NCI-H748 treated with DMSO at 0.1 percent for 48 hours (cell line): Measurements from ENCODE around the gene SLC8A1.

ENCODE experiments used
- DNase-seq: peaks from one replicate; lab custom pipeline; 2025; lab: John Stamatoyannopoulos, UW

Gene SLC8A1

DNA sequence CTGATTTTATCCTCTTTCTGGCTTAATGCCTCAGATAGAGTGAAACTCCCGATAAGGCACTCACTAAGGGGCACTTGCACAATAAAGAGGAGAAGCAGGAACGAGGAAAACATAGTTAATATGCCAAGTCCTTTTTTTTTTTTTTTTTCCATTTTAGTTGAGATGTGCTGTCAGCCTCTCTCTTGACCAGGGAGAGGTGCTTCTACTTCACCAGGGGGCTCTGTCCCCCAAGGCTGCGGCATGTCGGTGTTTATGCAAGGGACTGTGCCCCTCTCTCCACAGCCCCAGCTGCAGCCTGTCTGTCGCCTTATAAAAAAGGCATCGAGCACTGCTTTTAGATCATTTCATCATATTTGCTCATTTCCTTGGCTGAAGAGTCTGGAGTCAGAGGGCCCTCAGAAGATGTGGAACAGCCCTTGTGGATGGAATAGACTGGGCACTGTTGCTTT lies 178.1 kb downstream of the SLC8A1 start:
- DNase-seq = no peak

DNA sequence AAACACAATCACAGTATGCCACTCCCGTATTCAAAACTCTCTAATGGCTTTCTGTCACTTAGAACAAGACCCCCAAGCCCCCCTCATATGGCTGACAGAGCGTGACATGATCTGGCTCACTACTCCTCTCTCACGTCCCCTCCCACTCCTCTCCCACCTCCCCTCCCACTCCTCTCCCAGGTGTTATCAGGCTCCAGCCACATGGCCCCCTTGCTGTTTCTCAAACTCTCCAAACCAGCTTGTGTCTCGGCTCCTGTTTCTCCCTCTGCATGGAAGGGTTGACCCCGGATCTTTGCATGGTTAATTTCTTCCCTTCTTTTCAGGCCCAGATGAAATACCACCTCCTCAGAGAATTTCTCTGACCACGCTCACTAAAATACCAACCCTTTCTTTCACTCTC lies 180.8 kb downstream of the SLC8A1 start:
- DNase-seq = no peak

GRCh38 chr2:40270372-40270771 lies 181.5 kb downstream of the SLC8A1 start:
- no peak for DNase-seq

- no peak for DNase-seq
Observed at GRCh38 chr2:40268566-40268965, 183.3 kb downstream of the SLC8A1 start.

GRCh38 chr2:40266201-40266600 lies 185.7 kb downstream of the SLC8A1 start:
- no peak for DNase-seq

GRCh38 chr2:40265602-40266001 lies 186.3 kb downstream of the SLC8A1 start:
- no peak for DNase-seq

GRCh38 chr2:40261042-40261441 lies 190.8 kb downstream of the SLC8A1 start:
- DNase-seq = no peak

- DNase-seq = no peak
Observed at GRCh38 chr2:40260437-40260836, 191.5 kb downstream of the SLC8A1 start.

DNA sequence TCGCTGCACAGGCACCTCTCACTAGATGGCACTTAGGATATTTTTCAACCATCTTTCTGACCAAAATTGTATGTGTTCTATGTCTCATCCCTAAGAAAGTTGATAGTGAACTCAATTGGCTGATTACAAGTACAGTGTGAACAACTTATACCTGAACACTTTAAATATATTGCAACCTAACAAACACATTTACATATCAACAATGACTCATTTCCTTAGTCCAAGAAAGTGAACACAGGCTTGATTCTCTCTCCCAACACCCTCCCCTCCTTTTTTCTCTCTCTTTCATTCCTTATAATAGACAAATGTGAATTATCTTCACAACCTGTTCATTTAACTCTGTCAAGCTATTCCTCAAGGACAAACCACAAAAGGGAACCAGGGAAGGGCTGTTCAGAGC lies 192.0 kb downstream of the SLC8A1 start:
- DNase-seq = no peak

DNA sequence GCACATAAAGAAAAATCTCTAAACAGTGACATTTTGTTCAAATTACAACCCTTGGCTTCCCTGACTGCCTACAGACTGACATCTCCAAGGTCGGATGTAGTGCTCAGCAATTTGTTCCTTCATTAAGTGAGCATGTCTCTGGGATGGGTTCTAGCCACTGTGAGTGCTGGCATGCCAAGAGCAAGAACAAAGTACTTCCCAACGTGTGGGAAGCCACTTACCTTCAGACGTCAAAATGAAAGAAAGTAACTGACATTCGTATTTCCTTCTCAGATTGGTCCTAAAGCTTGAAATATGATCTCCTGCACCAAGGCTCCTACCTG lies 193.8 kb downstream of the SLC8A1 start:
- no peak for DNase-seq

DNA sequence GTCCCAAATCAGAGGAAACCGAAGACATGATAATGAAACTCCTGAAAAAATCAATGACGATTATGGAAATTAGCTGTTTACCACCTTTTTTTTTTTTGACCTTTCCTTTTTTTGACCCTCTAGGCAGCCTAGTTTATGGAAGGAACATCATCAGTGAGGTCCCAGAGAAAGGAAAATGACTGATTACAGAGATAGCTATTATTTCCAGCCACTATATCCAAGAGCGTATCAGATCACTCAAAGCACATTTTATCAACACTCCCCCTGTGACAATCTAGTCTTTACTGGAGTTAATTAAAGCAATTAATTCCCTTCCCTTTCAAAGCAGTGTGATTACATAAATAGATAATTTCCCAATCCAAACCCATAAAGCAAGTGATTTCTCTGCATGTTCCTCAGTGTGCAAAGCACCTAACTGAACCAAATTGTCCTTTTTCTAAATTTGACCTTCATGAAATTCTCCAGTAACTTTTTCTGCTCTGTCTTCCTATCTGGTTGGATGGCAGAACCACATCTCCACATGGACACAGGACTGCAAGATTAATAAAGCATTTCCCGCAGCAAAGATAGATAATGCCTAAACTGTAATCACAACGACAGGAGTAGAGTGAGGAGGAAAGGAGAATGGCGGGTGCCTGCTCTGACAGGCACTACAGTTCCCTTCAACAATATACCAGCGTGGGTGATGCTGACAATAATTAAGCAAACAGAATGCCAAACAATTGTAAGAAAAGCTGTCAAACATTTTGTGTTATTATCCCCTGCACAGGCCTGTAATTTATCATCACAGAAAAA lies 194.4 kb downstream of the SLC8A1 start:
- DNase-seq = peak; percentile 26

- peak; percentile 9 for DNase-seq
Observed at GRCh38 chr2:40256649-40257048, 195.2 kb downstream of the SLC8A1 start.

- no peak for DNase-seq
Observed at GRCh38 chr2:40256008-40256407, 195.9 kb downstream of the SLC8A1 start.

- no peak for DNase-seq
Observed at GRCh38 chr2:40255103-40255502, 196.8 kb downstream of the SLC8A1 start.

DNA sequence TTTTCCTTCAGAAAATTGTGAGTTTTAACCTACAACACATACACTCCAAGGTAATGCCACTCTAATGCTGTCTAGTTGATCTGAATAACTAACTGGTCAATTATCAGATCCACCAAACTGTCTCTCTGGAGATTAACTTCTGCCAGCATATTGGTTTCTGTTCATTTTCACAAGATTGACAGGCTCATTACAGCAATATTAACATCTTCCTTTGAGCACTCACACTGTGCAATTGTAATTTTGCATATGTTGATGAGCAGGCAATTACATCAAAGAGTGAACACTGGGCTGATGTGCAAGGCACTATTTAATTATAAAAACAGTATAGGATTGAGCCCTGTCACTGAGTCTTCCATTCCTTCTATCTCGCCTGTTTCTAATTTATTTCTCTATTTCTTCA lies 197.3 kb downstream of the SLC8A1 start:
- no peak for DNase-seq

GRCh38 chr2:40251137-40251536 lies 200.8 kb downstream of the SLC8A1 start:
- peak; percentile 91 for DNase-seq

GRCh38 chr2:40249577-40249976 lies 202.3 kb downstream of the SLC8A1 start:
- DNase-seq = no peak

GRCh38 chr2:40248294-40248693 lies 203.6 kb downstream of the SLC8A1 start:
- no peak for DNase-seq

GRCh38 chr2:40244675-40245074 lies 207.2 kb downstream of the SLC8A1 start:
- DNase-seq = peak; percentile 44

DNA sequence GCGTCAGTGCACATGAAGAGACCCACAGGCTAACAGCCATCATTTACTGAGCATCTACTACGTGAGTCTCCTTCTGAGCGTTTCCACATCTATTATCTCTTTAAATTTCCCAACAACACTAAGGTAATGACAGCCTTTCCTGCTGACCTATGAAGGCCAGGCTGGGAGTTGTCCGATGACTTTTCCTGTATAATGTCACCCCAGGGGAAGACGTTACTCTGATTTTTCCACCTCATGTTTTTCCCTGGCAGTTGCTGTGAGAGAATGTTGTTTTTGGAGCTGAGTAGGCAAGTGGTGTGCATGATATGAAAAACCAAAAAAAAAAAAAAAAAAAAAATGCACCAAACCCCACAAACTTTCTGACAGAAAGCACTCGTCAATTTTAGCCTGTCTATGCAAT lies 207.6 kb downstream of the SLC8A1 start:
- DNase-seq = no peak

- DNase-seq = peak; percentile 30
Observed at GRCh38 chr2:40243581-40244187, 208.2 kb downstream of the SLC8A1 start.

DNA sequence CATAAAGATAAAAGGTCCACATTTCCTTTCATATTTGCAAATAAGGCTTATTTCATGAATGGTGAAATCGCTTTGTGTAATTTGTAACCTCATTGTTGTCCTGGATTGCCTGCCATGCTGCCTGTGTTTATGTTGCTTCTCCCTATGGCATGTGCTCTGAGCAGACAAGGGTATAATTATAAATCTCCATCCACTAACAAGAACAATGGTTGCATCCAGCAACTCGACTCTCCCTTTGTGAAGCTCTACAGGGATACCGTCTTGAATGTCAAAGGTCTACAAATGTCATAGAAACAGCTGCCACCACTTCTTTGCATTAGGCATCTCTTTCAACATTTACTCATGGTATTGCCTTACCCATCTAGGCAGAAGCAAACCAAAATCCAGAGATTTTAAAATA lies 209.6 kb downstream of the SLC8A1 start:
- peak; percentile 86 for DNase-seq

GRCh38 chr2:40240070-40240469 lies 211.8 kb downstream of the SLC8A1 start:
- DNase-seq = no peak
